HCT116 (cell line): ENCODE data around the gene EIPR1. TPM values are rescaled to one million over a fixed set of nuclear protein-coding genes. Genes with fewer than 3 reads are reported as not detected.

Experiments
- ATAC-seq: fragments of 200-7000 bp; cut with Tn5 transposase; 2 replicates; pipeline ENCODE4 v1.9.1; 2020; ENCODE audit warnings: mild to moderate bottlenecking, moderate library complexity
- BruUV-seq: library from RNA; stranded (reverse); fragments of 400-500 nt; replicated peaks from 2 replicates; lab custom pipeline; 2021; lab: Mats Ljungman, UMichigan
- CTCF ChIA-PET: fragments of 300-600 bp; sonication (Branson Sonifier 250); formaldehyde crosslinking; loops from one replicate; lab custom pipeline; 2021; ENCODE audit warnings: antibody characterized with exemption; lab: Charles Lee
- POLR2A ChIA-PET: fragments of 300-600, 350-600 bp; sonication (Branson Sonifier 250); formaldehyde crosslinking; loops from one replicate; lab custom pipeline; 2021; ENCODE audit warnings: antibody characterized with exemption; lab: Charles Lee
- RAD21 ChIA-PET, 2 experiments: fragments of 300-600 bp; sonication (Branson Sonifier 250); formaldehyde crosslinking; loops; one replicate each; lab custom pipeline; 2023; ENCODE audit warnings: low total read pairs in 2 of 2; ENCODE audit not compliant: uncharacterized antibody in 2 of 2, unreplicated experiment in 2 of 2, low non-redundant PET in 1 of 2; lab: Charles Lee
- DNase-seq: peaks from one replicate; pipeline ENCODE4 v3.0.0-alpha.2; 2010; ENCODE audit warnings: low read depth, low spot score
- H2AFZ ChIP-seq: fragments of 200-600 bp; shearing (Covaris generic), sonication (generic); 2 replicates; pipeline ENCODE4 v1.6.1; 2017; ENCODE audit warnings: low read depth, mixed run types, mixed read lengths, antibody characterized with exemption, low read length; ENCODE audit not compliant: poor library complexity, severe bottlenecking
- H3K27ac ChIP-seq: 2 replicates; pipeline ENCODE4 v1.5.1; 2012; ENCODE audit warnings: low read depth, low read length
- H3K27me3 ChIP-seq: fragments of 200-600 bp; sonication (generic); 2 replicates; pipeline ENCODE4 v1.6.1; 2016; ENCODE audit warnings: mixed run types, low read length, mixed read lengths; ENCODE audit not compliant: insufficient read depth
- H3K36me3 ChIP-seq, 2 experiments: fragments of 200-500 bp in 1 of 2; fragments of 200-600 bp in 1 of 2; sonication (Bioruptor generic) in 1 of 2; sonication (generic) in 1 of 2; 2 replicates each; pipeline versions ENCODE4 v1.5.1 to v1.6.1; 2014 to 2016; ENCODE audit warnings: low read length in 2 of 2, inconsistent platforms in 1 of 2, mixed read lengths in 1 of 2, mixed run types in 1 of 2; ENCODE audit not compliant: insufficient read depth in 2 of 2, control insufficient read depth in 1 of 2
- H3K4me1 ChIP-seq, 2 experiments: fragments of 200-600 bp in 1 of 2; sonication (generic) in 1 of 2; 2 replicates each; pipeline versions ENCODE4 v1.5.1 to v1.6.1; 2012 to 2017; ENCODE audit warnings: low read length in 2 of 2, inconsistent platforms in 1 of 2, mild to moderate bottlenecking in 1 of 2, mixed read lengths in 1 of 2, mixed run types in 1 of 2, moderate library complexity in 1 of 2; ENCODE audit not compliant: insufficient read depth in 2 of 2, control insufficient read depth in 1 of 2
- H3K4me2 ChIP-seq: fragments of 200-600 bp; sonication (generic); 2 replicates; pipeline ENCODE4 v1.6.1; 2017; ENCODE audit warnings: mixed run types, low read length, mixed read lengths
- H3K4me3 ChIP-seq, 2 experiments: fragments of 200-600 bp in 1 of 2; sonication (generic) in 1 of 2; replicated peaks in 1 of 2; 2 replicates each; pipeline ENCODE4 v1.5.1; 2011 to 2016; ENCODE audit warnings: low read length in 2 of 2, control low read depth in 1 of 2, low read depth in 1 of 2, mild to moderate bottlenecking in 1 of 2, mixed read lengths in 1 of 2, mixed run types in 1 of 2
- H3K79me2 ChIP-seq: fragments of 200-600 bp; sonication (generic); 2 replicates; pipeline ENCODE4 v1.6.1; 2017; ENCODE audit warnings: mild to moderate bottlenecking, mixed run types, low read length, moderate library complexity, mixed read lengths; ENCODE audit not compliant: insufficient read depth
- H3K9ac ChIP-seq: fragments of 200-600 bp; sonication (generic); 2 replicates; pipeline ENCODE4 v1.6.1; 2016; ENCODE audit warnings: low read length, mixed read lengths
- H3K9me2 ChIP-seq: fragments of 200-600 bp; sonication (generic), shearing (Covaris generic); 2 replicates; pipeline ENCODE4 v1.6.1; 2017; ENCODE audit warnings: mixed run types, mild to moderate bottlenecking, moderate library complexity; ENCODE audit not compliant: insufficient read depth
- H3K9me3 ChIP-seq, 2 experiments: fragments of 200-500 bp in 1 of 2; fragments of 200-600 bp in 1 of 2; sonication (Bioruptor generic) in 1 of 2; sonication (generic) in 1 of 2; 2 replicates each; pipeline ENCODE4 v1.6.1; 2014 to 2017; ENCODE audit warnings: low read length in 2 of 2, mixed read lengths in 2 of 2, inconsistent platforms in 1 of 2, low read depth in 1 of 2, mild to moderate bottlenecking in 1 of 2, mixed run types in 1 of 2, moderate library complexity in 1 of 2; ENCODE audit not compliant: control insufficient read depth in 1 of 2, insufficient read depth in 1 of 2
- H4K20me1 ChIP-seq: fragments of 200-600 bp; sonication (generic), shearing (Covaris generic); 2 replicates; pipeline ENCODE4 v1.6.1; 2017; ENCODE audit warnings: mixed run types, mild to moderate bottlenecking, moderate library complexity; ENCODE audit not compliant: insufficient read depth
- CBX3 ChIP-seq: IDR thresholded peaks from 2 replicates; pipeline ENCODE4 v1.6.1; 2012; ENCODE audit warnings: low read depth
- EGR1 ChIP-seq: IDR thresholded peaks from 2 replicates; pipeline ENCODE4 v1.6.1; 2012; ENCODE audit warnings: low read depth
- ELF1 ChIP-seq: IDR thresholded peaks from 2 replicates; pipeline ENCODE4 v1.6.1; 2012; ENCODE audit warnings: low read depth, borderline replicate concordance
- EZH2 ChIP-seq: fragments of 200-600 bp; sonication (generic); IDR thresholded peaks from 2 replicates; pipeline ENCODE4 v1.6.1; 2017; ENCODE audit warnings: antibody characterized with exemption, mixed run types
- EZH2phosphoT487 ChIP-seq: fragments of 200-600 bp; IDR thresholded peaks from 2 replicates; pipeline ENCODE4 v1.6.1; 2018; ENCODE audit warnings: antibody characterized with exemption, borderline replicate concordance
- MAX ChIP-seq: IDR thresholded peaks from 2 replicates; pipeline ENCODE4 v1.6.1; 2012
- POLR2A ChIP-seq: IDR thresholded peaks from 2 replicates; pipeline ENCODE4 v1.7.0; 2011; ENCODE audit warnings: borderline replicate concordance; ENCODE audit not compliant: insufficient read depth, insufficient read length; ENCODE audit errors: extremely low read depth
- RAD21 ChIP-seq: IDR thresholded peaks from 2 replicates; pipeline ENCODE4 v1.6.1; 2012; ENCODE audit warnings: low read depth, mild to moderate bottlenecking
- SIN3A ChIP-seq: IDR thresholded peaks from 2 replicates; pipeline ENCODE4 v1.6.1; 2012; ENCODE audit warnings: low read depth
- SP1 ChIP-seq: IDR thresholded peaks from 2 replicates; pipeline ENCODE4 v1.6.1; 2012; ENCODE audit warnings: low read depth
- SRF ChIP-seq: IDR thresholded peaks from 2 replicates; pipeline ENCODE4 v1.6.1; 2012; ENCODE audit warnings: low read depth
- ZBTB33 ChIP-seq: IDR thresholded peaks from 2 replicates; pipeline ENCODE4 v1.6.1; 2011; ENCODE audit warnings: mild to moderate bottlenecking, low read length, moderate library complexity; ENCODE audit not compliant: insufficient replicate concordance; ENCODE audit errors: extremely low read depth
- intact Hi-C: fragments of 100-400 bp; cut with micrococcal nuclease; formaldehyde crosslinking; loops from 2 replicates; pipeline ENCODE4 v1.10.0; 2022
- total RNA-seq: library from RNA; stranded (reverse); gene quantifications from one replicate; pipeline ENCODE4 v1.2.1, GENCODE V29; 2021; ENCODE audit not compliant: unreplicated experiment

The EIPR1 gene
- total RNA-seq, 1 experiment from 2014 or later = 36.9 TPM

GRCh38 chr2:3142210-3142609 is 235.4 kb downstream of the EIPR1 start:
- Histone ChIP-seq H3K4me2 (no peak overlapping the region), H3K9me3 (no peaks in the 10 kb centered on the region; a peak in 1 of 4 replicates), H3K4me1 (no peaks in the 10 kb centered on the region), H3K4me3 (no peak overlapping the region), H3K27ac (no peak overlapping the region), H3K27me3 (no peaks in the 10 kb centered on the region), H3K36me3 (no peaks in the 10 kb centered on the region), H3K79me2 (no peaks in the 10 kb centered on the region), H3K9ac (no peak overlapping the region), H2AFZ (no peak overlapping the region), H3K9me2 (no peaks in the 10 kb centered on the region), H4K20me1 (no peaks in the 10 kb centered on the region)
- ChIA-PET POLR2A (no interaction called here), CTCF (no interaction called here), RAD21 (no interaction called here)
- TF ChIP-seq RAD21 (no peak), EZH2phosphoT487 (no peak), POLR2A (no peak), SRF (no peak), CBX3 (no peak)
- DNase-seq (no peak), ATAC-seq (no peak)
- intact Hi-C loops = no loop called here
- BruUV-seq = no TSS peak

- Histone ChIP-seq H3K36me3 (no peaks in the 10 kb centered on the region), H3K79me2 (no peaks in the 10 kb centered on the region), H3K4me2 (no peak overlapping the region), H3K27me3 (no peaks in the 10 kb centered on the region), H3K4me3 (no peak overlapping the region), H3K9me2 (no peaks in the 10 kb centered on the region), H3K9ac (no peak overlapping the region), H4K20me1 (no peaks in the 10 kb centered on the region), H3K9me3 (no peaks in the 10 kb centered on the region; a peak in 1 of 4 replicates), H2AFZ (no peak overlapping the region), H3K4me1 (no peaks in the 10 kb centered on the region), H3K27ac (no peak overlapping the region)
- BruUV-seq = no TSS peak
- ChIA-PET POLR2A (no interaction called here), CTCF (no interaction called here), RAD21 (no interaction called here)
- DNase-seq (no peak), ATAC-seq (no peak)
- intact Hi-C loops = no loop called here
- no peak for TF ChIP-seq EZH2phosphoT487
- TF ChIP-seq RAD21 = no peak
- no peak for TF ChIP-seq EGR1
- no peak for TF ChIP-seq SRF
- no peak for TF ChIP-seq ELF1
- TF ChIP-seq SP1 = no peak
- no peak for TF ChIP-seq MAX
- TF ChIP-seq EZH2 = no peak
- TF ChIP-seq CBX3 = no peak
- TF ChIP-seq ZBTB33 = no peak
- TF ChIP-seq POLR2A = no peak
- TF ChIP-seq SIN3A = no peak
Observed at GRCh38 chr2:3141696-3142095, 235.9 kb downstream of the EIPR1 start.
